22Rv1 (cell line): ENCODE data around the gene B9D1.
A peak's percentile ranks its signal among the peaks of the same experiment; 100 is the strongest.

ENCODE experiments used
- H3K27ac ChIP-seq: fragments of 450-650 bp; 2 replicates; pipeline ENCODE4 v1.5.1; 2017
- ZFX ChIP-seq: fragments of 450-650 bp; IDR thresholded peaks from 2 replicates; pipeline ENCODE4 v1.6.1; 2017; ENCODE audit warnings: antibody characterized with exemption, borderline replicate concordance
- TF ChIP-seq, protein P1 (sequence below): fragments of 450-650 bp; IDR thresholded peaks from 2 replicates; pipeline ENCODE4 v1.5.1; 2017; ENCODE audit warnings: mild to moderate bottlenecking

B9D1 gene

GRCh38 chr17:19339341-19339815 lies 23.1 kb downstream of the B9D1 start:
- TF ChIP-seq, protein P1, sequence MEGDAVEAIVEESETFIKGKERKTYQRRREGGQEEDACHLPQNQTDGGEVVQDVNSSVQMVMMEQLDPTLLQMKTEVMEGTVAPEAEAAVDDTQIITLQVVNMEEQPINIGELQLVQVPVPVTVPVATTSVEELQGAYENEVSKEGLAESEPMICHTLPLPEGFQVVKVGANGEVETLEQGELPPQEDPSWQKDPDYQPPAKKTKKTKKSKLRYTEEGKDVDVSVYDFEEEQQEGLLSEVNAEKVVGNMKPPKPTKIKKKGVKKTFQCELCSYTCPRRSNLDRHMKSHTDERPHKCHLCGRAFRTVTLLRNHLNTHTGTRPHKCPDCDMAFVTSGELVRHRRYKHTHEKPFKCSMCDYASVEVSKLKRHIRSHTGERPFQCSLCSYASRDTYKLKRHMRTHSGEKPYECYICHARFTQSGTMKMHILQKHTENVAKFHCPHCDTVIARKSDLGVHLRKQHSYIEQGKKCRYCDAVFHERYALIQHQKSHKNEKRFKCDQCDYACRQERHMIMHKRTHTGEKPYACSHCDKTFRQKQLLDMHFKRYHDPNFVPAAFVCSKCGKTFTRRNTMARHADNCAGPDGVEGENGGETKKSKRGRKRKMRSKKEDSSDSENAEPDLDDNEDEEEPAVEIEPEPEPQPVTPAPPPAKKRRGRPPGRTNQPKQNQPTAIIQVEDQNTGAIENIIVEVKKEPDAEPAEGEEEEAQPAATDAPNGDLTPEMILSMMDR = no peak
- no peak for TF ChIP-seq ZFX
- H3K27ac ChIP-seq = no peak overlapping the region

GRCh38 chr17:19338031-19338990 lies 24.2 kb downstream of the B9D1 start:
- H3K27ac ChIP-seq = no peak overlapping the region
- TF ChIP-seq, protein P1 = peak; percentile 62
- TF ChIP-seq ZFX = no peak

DNA sequence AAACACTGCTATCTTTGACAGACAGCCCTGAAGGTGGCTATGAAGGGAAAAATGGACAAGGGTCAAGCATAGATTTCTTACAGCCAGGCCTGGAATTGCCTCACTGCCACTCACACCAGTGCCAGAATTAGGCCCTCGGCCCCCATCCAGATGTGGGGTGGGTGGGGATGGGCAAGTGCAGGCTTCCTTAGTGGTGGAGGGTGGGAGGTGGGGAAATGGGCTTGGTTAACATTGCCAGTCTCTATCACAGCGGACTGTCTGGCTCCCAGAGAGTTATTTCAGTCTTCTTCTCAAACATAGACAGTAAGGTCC lies 24.9 kb downstream of the B9D1 start:
- TF ChIP-seq, protein P1 = no peak
- TF ChIP-seq ZFX = no peak
- no peak overlapping the region for H3K27ac ChIP-seq

GRCh38 chr17:19336938-19337711 lies 25.4 kb downstream of the B9D1 start:
- TF ChIP-seq ZFX = no peak
- TF ChIP-seq, protein P1 = no peak
- no peak overlapping the region for H3K27ac ChIP-seq

GRCh38 chr17:19335951-19336631 lies 26.4 kb downstream of the B9D1 start:
- H3K27ac ChIP-seq = no peak overlapping the region
- TF ChIP-seq ZFX = no peak
- TF ChIP-seq, protein P1 = no peak

DNA sequence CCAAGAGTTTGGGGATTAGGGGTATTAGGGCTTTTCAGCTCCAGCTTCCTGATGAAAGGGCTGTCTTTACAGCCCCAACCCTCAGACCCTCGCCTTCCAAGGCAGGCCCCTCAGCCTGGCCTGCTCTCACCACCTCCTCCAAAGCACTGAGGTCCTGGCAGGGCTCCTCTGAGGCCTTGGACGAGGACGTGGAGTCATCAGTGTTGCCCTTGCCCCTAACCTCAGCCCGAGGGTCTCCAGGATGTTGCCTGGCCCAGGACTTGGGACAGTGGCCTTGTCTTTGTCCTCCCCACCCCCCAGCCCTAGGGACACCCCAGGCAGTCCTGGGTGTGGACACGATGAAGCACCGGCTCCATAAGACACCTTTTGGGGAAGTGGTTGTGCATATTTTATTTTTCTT lies 28.2 kb downstream of the B9D1 start:
- TF ChIP-seq, protein P1 = no peak
- no peak for TF ChIP-seq ZFX
- no peak overlapping the region for H3K27ac ChIP-seq
